Stimulated activated CD4-positive, alpha-beta T cell treated with anti-CD3 and anti-CD28 coated beads, Interleukin-1b, Interleukin-23, amount 100 ng/mL, for 1 hour (primary cell): ENCODE results near the gene PRKCZ.
"Not testable (repeated sequence)": the region's sequence is repeated elsewhere in the genome, so short reads cannot be mapped to it uniquely, and the experiment has no call there.

Experiments
- DNase-seq, 2 donors: peaks; one replicate each; pipeline ENCODE4 v3.0.0-alpha.2; 2020; ENCODE audit warnings: low read depth in 2 of 2

Gene PRKCZ

GRCh38 chr1:2084306-2084705, 34.1 kb downstream of the PRKCZ start:
- DNase-seq, result no peak

- DNase-seq, result no peak
Measured at GRCh38 chr1:2085080-2085479, 34.9 kb downstream of the PRKCZ start.

DNA sequence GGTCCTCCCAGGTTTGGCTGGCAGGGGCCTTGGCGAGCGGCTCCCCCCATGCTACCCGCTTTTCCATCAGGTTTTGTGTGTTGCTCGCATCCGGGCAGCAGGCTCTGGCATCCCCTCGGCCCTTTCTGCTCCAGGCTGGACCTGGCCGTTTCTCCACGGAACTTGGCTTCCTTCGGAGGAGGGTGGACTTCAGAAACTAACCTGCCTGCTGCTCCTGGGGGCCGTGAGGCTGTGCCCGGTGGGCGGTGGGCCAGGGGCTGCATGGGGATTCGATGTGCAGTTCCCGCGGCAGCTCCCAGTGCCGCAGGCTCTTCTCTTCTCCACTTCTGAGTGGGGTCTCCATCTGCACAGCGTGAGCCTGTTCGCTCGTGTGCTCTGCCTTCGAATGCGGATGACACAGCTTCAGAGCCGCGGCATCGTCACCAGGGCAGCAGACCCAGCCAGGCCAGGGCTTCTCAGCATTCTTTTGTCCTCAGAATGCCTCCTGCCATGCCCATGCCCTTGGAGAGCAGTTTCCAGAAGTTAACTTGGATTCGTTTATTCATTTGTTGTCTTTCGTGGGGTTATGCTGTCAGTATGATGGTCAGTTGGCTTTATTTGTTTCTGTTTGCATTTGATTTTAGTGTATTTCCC, 36.4 kb downstream of the PRKCZ start:
- no peak for DNase-seq

DNA sequence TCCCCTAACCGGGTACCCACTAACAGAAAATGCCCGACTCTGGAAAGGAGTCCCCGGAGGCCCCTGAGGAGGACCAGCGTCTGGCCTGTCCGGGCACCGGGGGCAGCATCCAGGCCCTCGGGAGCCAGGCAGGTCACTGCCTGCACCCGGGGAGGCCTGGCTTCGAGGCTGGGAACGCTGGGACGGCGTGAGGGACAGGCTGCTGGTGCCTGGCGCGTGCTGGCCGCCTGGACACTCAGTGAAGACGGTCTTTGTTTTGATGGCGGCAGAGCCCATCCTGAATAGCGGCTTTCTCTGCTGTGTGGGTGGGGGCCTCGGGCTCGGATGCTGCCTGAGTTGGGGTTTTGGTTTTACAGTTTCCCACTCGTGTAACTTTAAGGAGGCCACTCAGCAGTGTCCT, 37.6 kb downstream of the PRKCZ start:
- no peak for DNase-seq

DNA sequence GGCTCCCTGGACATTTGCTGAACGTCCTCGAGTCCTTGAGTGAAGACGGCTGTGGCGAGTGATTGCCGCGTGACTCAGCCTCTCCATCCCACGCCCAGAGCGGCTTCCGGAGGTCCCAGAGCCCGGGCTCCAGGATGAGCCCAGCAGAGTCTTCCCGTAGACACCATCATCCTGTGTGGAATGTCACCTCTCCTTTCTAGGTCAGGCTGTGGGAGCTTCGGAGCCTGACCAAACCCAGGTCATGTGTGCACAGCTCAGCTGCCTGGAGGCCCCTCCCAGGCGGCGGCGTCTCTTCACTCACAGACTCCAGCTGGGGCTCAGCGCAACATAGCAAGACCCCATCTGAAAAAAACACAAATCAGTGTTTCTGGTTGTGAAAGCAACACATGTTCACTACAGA, 38.2 kb downstream of the PRKCZ start:
- DNase-seq, result no peak

- DNase-seq, result no peak
Measured at GRCh38 chr1:2089051-2089450, 38.8 kb downstream of the PRKCZ start.

DNA sequence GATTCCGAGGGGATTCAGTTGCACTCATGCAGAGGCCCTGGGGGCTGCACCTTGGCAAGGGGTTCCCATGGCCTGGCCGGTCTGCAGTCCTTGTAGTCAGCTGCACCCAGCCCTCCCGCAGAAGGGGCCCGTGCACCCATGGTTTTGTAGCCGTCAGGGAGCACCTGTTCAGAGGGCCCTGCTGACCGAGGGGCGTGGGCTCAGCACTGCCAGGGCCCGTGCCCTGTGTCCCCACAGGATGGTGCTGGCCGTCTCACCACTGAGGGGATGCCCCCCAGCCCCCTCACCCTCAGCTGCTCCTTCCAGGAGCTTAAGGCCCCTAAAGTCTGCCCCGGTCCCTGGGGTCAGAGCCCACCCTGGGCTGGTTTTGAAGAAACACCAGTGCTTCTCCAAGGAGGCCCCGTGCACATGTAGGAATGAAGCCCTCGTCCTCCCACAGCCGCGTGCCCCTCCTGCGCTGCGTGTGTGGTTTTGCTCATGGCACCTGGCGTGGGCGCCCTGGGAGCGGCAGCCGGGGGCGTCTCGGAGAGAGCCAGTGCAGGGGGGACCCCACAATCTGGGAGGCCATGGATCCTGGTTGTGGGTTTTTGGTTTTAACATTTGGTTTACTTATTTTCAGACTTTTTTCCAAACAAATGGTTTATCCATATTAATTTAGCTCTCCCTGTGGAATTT, 40.1 kb downstream of the PRKCZ start:
- no peak for DNase-seq

DNA sequence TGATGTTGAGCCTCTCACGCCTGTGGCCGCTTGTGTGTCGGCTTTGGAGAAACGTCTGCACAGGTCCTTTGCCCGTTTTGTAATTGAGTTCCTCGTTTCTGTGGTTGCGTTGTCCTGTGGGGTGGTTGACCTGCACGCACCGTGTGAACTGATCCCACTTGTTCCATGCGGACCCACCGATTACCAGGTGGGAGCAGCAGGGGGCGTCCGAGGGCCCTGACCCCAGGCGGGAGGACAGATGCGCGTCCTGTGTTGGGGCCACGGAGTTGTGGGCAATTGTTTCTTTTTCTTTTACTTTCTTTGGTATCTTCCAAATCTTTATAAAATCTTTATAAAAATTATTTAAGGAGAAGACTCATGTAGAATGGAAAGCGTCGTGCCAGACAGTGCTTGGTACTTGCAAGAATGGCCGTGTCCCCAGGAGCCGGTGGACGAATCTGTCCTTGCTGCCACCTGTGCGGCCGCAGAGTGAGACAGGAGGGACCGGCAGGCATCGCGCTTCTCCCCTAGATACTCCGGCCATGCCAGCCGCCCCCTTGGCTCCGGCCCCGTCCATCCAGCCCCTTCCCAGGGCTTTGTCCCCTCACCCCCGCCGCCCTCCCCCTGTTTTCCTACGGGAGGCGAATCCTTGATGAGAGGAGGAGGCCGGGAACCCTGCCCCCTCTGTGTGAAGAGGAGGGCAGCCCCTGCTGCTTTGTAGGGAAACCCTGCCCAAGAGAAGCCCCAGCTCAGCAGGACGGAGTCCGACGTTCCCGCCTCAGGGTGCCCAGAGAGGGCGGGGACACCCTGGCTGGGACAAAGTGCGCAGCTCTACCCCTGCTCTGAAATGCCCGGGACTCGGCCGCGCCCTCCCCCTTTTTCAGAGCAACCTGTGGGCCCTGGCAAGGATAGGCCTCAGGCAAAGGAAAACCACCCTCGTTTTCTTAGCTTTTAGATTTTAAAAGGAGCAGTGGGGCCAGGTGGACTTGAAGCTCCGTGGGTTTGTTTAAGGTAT, 41.7 kb downstream of the PRKCZ start:
- DNase-seq, result peak; percentile 10

DNA sequence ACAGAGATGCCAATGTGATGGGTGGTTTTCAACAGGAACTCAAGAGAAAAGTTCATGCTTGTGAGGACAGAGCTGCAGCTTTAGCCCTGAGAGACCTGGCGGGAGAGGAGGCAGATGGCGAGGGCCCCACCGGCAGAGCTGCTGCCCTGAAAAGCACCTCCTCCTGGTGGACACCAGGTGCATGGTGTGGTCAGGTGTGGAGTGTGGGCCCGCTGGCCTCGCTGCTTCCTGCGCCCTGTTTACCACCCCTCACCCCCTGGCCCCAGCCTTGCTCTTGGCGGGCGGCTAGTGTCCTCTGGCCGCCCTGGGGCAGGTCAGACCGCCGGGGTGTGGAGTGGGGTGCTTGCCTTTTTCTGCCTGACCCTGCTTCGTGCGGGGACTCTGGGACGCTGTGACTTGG, 42.8 kb downstream of the PRKCZ start:
- DNase-seq, result no peak

- no peak for DNase-seq
Measured at GRCh38 chr1:2093636-2094035, 43.4 kb downstream of the PRKCZ start.

DNA sequence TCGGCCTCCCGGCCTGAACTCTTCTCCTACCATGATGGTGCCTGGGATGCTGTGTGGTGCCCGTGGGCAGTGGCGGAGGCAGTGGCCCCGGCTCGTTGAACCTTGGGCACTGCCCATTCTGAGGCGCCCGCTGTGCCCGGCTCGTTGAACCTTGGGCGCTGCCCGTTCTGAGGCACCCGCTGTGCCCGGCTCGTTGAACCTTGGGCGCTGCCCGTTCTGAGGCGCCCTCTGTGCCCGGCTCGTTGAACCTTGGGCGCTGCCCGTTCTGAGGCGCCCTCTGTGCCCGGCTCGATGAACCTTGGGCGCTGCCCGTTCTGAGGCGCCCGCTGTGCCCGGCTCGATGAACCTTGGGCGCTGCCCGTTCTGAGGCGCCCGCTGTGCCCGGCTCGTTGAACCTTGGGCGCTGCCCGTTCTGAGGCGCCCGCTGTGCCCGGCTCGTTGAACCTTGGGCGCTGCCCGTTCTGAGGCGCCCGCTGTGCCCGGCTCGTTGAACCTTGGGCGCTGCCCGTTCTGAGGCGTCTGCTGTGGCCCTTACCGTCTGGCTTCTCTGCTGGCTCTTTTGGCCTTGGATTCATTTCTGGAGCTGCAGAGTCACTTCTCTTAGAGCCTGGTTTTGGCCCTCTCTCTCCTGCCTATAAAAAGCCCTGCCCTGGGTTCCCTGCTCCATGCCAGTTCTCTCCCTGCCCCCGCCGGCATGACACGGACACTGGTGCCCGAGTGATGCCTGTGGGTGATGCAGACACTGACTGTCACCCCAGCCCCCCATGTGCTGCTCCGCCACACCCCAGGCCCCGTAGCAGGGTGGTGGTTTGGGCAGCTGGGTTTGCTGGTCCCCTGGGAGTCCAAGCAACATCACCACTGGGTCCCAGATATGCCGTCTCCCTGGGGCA, 44.3 kb downstream of the PRKCZ start:
- not testable (repeated sequence) for DNase-seq

DNA sequence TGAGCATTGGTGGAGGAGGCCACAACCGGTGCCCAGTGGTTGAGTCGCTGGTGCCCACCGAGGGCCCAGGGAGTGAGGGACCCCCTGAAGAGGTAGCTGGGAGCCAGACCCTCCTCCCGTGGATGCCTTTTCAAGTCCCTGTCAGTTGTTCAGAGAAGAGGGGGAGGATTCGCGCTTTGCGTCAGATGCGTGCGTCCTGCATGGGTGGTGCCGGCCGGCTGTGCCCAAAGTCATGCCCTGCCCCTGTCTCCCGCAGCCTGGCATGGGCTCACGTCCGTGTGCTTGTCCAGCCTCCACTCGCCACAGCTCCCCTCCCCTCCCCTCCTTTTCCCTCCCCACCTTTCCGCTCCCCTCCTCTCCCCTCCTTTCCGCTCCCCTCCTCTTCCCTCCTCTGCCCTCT, 45.2 kb downstream of the PRKCZ start:
- DNase-seq, result no peak

GRCh38 chr1:2095981-2096736, 45.9 kb downstream of the PRKCZ start:
- DNase-seq, result no peak

DNA sequence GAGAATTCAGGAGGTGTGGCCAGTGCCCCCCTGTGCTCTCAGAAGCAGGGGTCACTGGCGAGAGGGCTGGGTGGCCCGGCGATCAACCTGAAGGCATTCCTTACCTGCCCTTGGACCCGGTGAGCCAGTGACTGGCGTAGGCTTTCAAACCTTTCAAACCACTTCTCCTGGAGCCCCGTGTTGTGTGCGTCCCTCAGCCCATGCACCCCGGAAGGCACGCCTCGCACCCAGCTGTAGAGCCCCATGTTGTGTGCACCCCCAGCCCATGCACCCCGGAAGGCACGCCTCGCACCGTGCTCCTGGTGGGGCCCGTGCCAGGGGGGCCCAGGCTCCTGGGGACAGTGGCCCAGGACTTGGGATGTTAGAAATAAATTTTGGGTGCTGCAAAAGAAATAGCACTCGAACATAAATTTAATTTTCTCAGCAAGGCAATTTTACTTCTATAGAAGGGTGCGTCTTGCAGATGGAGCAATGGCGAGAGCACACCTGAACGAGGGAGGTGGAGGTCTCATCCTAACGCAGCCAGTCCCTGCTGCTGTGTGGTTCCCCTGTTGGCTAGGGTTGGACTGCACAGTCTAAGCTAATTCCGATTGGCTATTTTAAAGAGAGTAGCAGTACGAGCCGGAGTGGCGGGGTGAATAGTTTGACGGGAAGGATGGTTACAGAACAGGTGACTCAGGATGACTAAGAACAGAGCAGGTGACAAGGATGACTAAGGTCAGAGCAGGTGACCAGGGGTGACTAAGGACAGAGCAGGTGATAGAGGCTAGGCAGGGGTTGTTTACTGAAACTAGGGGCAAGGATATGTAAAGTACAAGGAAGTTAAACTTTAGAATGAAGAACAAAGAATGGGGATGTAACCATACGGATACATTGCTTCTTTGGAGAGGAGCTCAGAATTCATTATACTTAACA, 47.4 kb downstream of the PRKCZ start:
- no peak for DNase-seq

DNA sequence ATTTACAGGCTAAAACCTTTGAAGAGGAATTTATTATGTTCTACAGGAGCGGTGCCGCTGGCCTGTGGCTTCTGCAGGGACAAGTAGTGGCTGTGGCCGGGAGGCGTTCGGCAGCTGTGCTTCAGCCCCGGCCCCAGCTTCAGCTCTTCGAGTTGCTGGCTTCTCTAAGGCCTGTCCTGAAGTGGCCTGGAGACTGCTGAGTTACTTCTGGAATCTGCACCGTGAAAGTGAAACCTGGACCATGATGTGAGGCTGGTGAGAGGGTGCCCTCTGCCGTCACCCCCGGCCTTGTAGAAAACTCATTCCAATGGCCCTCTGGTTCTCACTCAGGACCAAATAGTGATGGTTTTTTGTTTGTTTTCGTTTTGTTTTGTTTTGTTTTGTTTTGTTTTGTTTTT, 48.1 kb downstream of the PRKCZ start:
- DNase-seq, result no peak

GRCh38 chr1:2098839-2099785, 48.9 kb downstream of the PRKCZ start:
- no peak for DNase-seq

DNA sequence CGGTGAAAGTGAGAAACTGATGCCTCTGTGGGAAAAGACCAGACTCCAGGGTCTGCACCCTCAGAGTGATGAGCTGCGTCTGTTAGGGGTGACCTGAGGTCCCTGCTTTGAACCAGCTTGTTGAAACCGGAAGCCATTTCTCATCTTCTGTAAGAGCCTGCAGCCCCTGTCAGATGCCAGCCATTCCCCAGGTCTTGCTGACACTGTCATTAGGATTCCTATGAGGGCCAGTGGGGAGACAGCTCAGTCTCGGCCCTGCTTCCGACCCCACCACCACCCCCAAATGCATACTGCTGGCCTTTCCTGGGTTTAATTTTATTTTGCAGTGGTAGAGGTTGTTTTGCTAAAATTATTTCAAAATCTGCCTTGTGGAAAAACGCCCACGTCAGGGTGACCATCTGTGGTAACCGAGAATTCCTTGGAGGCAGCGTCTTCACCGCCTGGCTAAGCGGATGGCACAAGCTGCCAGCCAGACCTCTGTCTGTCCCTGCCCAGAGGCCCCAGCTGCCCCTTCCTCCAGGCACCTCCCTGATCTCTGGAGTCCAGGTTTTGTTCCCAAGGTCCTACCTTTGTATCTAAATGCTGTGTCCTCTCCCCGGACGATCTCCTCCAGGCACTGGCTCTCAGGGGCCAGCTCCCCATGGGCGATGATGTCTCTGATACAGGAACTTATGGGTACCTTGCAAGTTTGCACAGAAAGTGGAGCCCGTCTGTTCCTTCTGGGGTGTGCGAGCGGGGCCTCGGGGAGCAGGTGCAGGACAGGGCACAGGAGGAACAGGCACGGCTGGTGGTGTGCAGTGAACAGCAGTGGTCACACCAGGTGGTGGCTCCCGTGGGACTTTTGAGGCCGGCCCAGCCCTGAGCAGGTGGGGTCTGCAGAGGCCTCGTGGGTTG, 49.9 kb downstream of the PRKCZ start:
- DNase-seq, result no peak

GRCh38 chr1:2100780-2101108, 50.5 kb downstream of the PRKCZ start:
- DNase-seq, result no peak
